H9 (cell line): ENCODE measurements around the gene MALAT1. TPM values are rescaled to one million over a fixed set of nuclear protein-coding genes. Genes with fewer than 3 reads are reported as not detected.
A peak's percentile ranks its signal among the peaks of the same experiment; 100 is the strongest.

ENCODE experiments used
- DNase-seq: peaks from one replicate; pipeline ENCODE4 v3.0.0-alpha.2; 2017
- H2AFZ ChIP-seq: one replicate; pipeline ENCODE4 v1.6.1; 2013; ENCODE audit warnings: mild to moderate bottlenecking, low read length, control low read depth, moderate library complexity
- H2AK5ac ChIP-seq: 2 replicates; pipeline ENCODE4 v1.6.1; 2013; ENCODE audit warnings: low read length, control low read depth, mixed read lengths; ENCODE audit not compliant: insufficient read length
- H2BK120ac ChIP-seq: one replicate; pipeline ENCODE4 v1.6.1; 2013; ENCODE audit warnings: low read depth, mild to moderate bottlenecking, low read length, control low read depth, inconsistent platforms; ENCODE audit not compliant: poor library complexity, severe bottlenecking
- H2BK12ac ChIP-seq: 2 replicates; pipeline ENCODE4 v1.6.1; 2013; ENCODE audit warnings: low read length, control low read depth, mixed read lengths, low read depth; ENCODE audit not compliant: insufficient read length
- H2BK15ac ChIP-seq: 2 replicates; pipeline ENCODE4 v1.6.1; 2013; ENCODE audit warnings: low read depth, low read length, control low read depth
- H2BK20ac ChIP-seq: one replicate; pipeline ENCODE4 v1.6.1; 2013; ENCODE audit warnings: low read depth, mild to moderate bottlenecking, low read length, control low read depth, inconsistent platforms; ENCODE audit not compliant: poor library complexity, severe bottlenecking
- H2BK5ac ChIP-seq: 2 replicates; pipeline ENCODE4 v1.6.1; 2013; ENCODE audit warnings: low read length, control low read depth, mixed read lengths; ENCODE audit not compliant: insufficient read length
- H3K14ac ChIP-seq: 2 replicates; pipeline ENCODE4 v1.6.1; 2013; ENCODE audit warnings: low read length, control low read depth; ENCODE audit not compliant: insufficient read depth
- H3K18ac ChIP-seq: 2 replicates; pipeline ENCODE4 v1.6.1; 2013; ENCODE audit warnings: low read depth, mild to moderate bottlenecking, mixed read lengths, low read length, control low read depth; ENCODE audit not compliant: insufficient read length
- H3K23ac ChIP-seq: 2 replicates; pipeline ENCODE4 v1.6.1; 2013; ENCODE audit warnings: low read length, control low read depth, mixed read lengths, low read depth; ENCODE audit not compliant: insufficient read length
- H3K23me2 ChIP-seq: 2 replicates; pipeline ENCODE4 v1.6.1; 2013; ENCODE audit warnings: low read depth, mild to moderate bottlenecking, mixed read lengths, low read length, control low read depth; ENCODE audit not compliant: insufficient read length, poor library complexity, severe bottlenecking
- H3K27ac ChIP-seq: 2 replicates; pipeline ENCODE4 v1.5.1; 2013; ENCODE audit warnings: low read length, control low read depth, mixed read lengths, low read depth; ENCODE audit not compliant: insufficient read length
- H3K27me3 ChIP-seq: 2 replicates; pipeline ENCODE4 v1.6.1; 2013; ENCODE audit warnings: low read length, control low read depth, inconsistent platforms; ENCODE audit not compliant: insufficient read depth
- H3K4ac ChIP-seq: 2 replicates; pipeline ENCODE4 v1.6.1; 2013; ENCODE audit warnings: low read depth, mild to moderate bottlenecking, control low read depth, inconsistent platforms, low read length, moderate library complexity
- H3K4me1 ChIP-seq: 2 replicates; pipeline ENCODE4 v1.6.1; 2013; ENCODE audit warnings: low read length, control low read depth, inconsistent platforms; ENCODE audit not compliant: insufficient read depth
- H3K4me2 ChIP-seq: 2 replicates; pipeline ENCODE4 v1.6.1; 2013; ENCODE audit warnings: low read length, control low read depth, mixed read lengths; ENCODE audit not compliant: insufficient read length, insufficient read depth
- H3K56ac ChIP-seq: 2 replicates; pipeline ENCODE4 v1.6.1; 2013; ENCODE audit warnings: low read depth, mild to moderate bottlenecking, mixed read lengths, low read length, control low read depth; ENCODE audit not compliant: insufficient read length
- H3K79me1 ChIP-seq: 2 replicates; pipeline ENCODE4 v1.6.1; 2013; ENCODE audit warnings: low read depth, mild to moderate bottlenecking, moderate library complexity, low read length, control low read depth, inconsistent platforms; ENCODE audit not compliant: insufficient read depth, poor library complexity, severe bottlenecking
- H3K79me2 ChIP-seq: 2 replicates; pipeline ENCODE4 v1.6.1; 2013; ENCODE audit warnings: low read length, control low read depth, inconsistent platforms; ENCODE audit not compliant: insufficient read depth
- H3K9ac ChIP-seq: 2 replicates; pipeline ENCODE4 v1.6.1; 2013; ENCODE audit warnings: low read length, control low read depth, mixed read lengths; ENCODE audit not compliant: insufficient read length; ENCODE audit errors: extremely low read depth
- H3K9me3 ChIP-seq: one replicate; pipeline ENCODE4 v1.6.1; 2013; ENCODE audit warnings: low read depth, low read length, inconsistent platforms; ENCODE audit not compliant: control insufficient read depth
- H3T11ph ChIP-seq: one replicate; pipeline ENCODE4 v1.6.1; 2013; ENCODE audit warnings: mild to moderate bottlenecking, low read length, control low read depth, inconsistent platforms
- H4K20me1 ChIP-seq: one replicate; pipeline ENCODE4 v1.6.1; 2013; ENCODE audit not compliant: control insufficient read depth, insufficient read length, insufficient read depth
- H4K5ac ChIP-seq: 2 replicates; pipeline ENCODE4 v1.6.1; 2013; ENCODE audit warnings: low read depth, mild to moderate bottlenecking, mixed read lengths, low read length, control low read depth; ENCODE audit not compliant: insufficient read length
- H4K8ac ChIP-seq: replicated peaks from 2 replicates; pipeline ENCODE4 v1.6.1; 2013; ENCODE audit warnings: low read length, control low read depth, mixed read lengths, low read depth; ENCODE audit not compliant: insufficient read length
- H4K91ac ChIP-seq: 2 replicates; pipeline ENCODE4 v1.6.1; 2013; ENCODE audit warnings: low read depth, mild to moderate bottlenecking, moderate library complexity, mixed read lengths, low read length, control low read depth; ENCODE audit not compliant: insufficient read length
- H3K27ac Mint-ChIP-seq, 3 experiments: 2 replicates in 2 of 3; 3 replicates in 1 of 3; pipeline ENCODE4 v1.8.0; 2020 to 2021; ENCODE audit warnings: mixed read lengths in 3 of 3, mild to moderate bottlenecking in 1 of 3, moderate library complexity in 1 of 3
- H3K27me3 Mint-ChIP-seq: 2 replicates; pipeline ENCODE4 v1.8.0; 2021; ENCODE audit warnings: low read depth, mild to moderate bottlenecking, moderate library complexity, mixed read lengths
- H3K36me3 Mint-ChIP-seq, 3 experiments: 2 replicates in 2 of 3; 3 replicates in 1 of 3; pipeline ENCODE4 v1.8.0; 2020 to 2021; ENCODE audit warnings: low read depth in 3 of 3, mixed read lengths in 3 of 3; ENCODE audit not compliant: insufficient read depth in 1 of 3
- H3K4me1 Mint-ChIP-seq, 2 experiments: 2 replicates each; pipeline ENCODE4 v1.8.0; 2020; ENCODE audit warnings: mixed read lengths in 2 of 2
- H3K4me3 Mint-ChIP-seq, 2 experiments: 2 replicates in 1 of 2; 3 replicates in 1 of 2; pipeline ENCODE4 v1.8.0; 2020 to 2021; ENCODE audit warnings: mild to moderate bottlenecking in 2 of 2, mixed read lengths in 2 of 2, moderate library complexity in 1 of 2
- H3K9me3 Mint-ChIP-seq, 2 experiments: 2 replicates in 1 of 2; 3 replicates in 1 of 2; pipeline ENCODE4 v1.8.0; 2020; ENCODE audit warnings: mild to moderate bottlenecking in 2 of 2, mixed read lengths in 2 of 2, moderate library complexity in 1 of 2
- CTCF ChIP-seq: fragments of 200-600 bp; sonication (generic); conservative IDR thresholded peaks from 3 replicates; pipeline ENCODE4 v1.8.0; 2021; ENCODE audit warnings: antibody characterized with exemption, mild to moderate bottlenecking
- WGBS: extraction: QIAGEN DNeasy Blood & Tissue Kit; methylation state at CpG from one replicate; pipeline ENCODE4 v1.1.7; 2013; ENCODE audit warnings: missing lambda C conversion rate, low lambda C conversion rate, mixed read lengths; ENCODE audit not compliant: insufficient read length; ENCODE audit errors: extremely low coverage; 5-methylcytosine and 5-hydroxymethylcytosine counted together
- total RNA-seq: library from RNA; stranded (reverse); gene quantifications from 2 replicates; pipeline ENCODE4 v1.2.1, GENCODE V29; 2021

The MALAT1 gene
- total RNA-seq, 1 experiment from 2014 or later = 1,934 TPM

DNA sequence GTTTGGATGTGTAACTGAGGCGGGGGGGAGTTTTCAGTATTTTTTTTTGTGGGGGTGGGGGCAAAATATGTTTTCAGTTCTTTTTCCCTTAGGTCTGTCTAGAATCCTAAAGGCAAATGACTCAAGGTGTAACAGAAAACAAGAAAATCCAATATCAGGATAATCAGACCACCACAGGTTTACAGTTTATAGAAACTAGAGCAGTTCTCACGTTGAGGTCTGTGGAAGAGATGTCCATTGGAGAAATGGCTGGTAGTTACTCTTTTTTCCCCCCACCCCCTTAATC is 2.3 kb downstream of the MALAT1 start:
- no peak overlapping the region for H3K27ac ChIP-seq
- H3K4me2 ChIP-seq = peak overlapping the region; percentile 95

More for the DNA sequence above, 2.3 kb downstream of the MALAT1 start:
- Histone ChIP-seq H3K14ac (no peak overlapping the region), H3K4me1 (no peaks in the 10 kb centered on the region; the same call in 1 of the 2 replicates), H3K4ac (no peak overlapping the region), H3K79me1 (no peaks in the 10 kb centered on the region), H3T11ph (no peak overlapping the region), H2BK5ac (no peak overlapping the region), H3K27me3 (no peaks in the 10 kb centered on the region), H4K91ac (no peak overlapping the region), H4K8ac (no peak overlapping the region), H3K23me2 (peaks cover 27% of the 10 kb centered on the region), H2AK5ac (no peak overlapping the region), H3K9me3 (no peaks in the 10 kb centered on the region), H3K56ac (no peak overlapping the region), H2BK20ac (no peak overlapping the region), H2AFZ (no peak overlapping the region), H2BK12ac (no peak overlapping the region), H2BK120ac (no peak overlapping the region), H3K23ac (no peak overlapping the region), H3K9ac (peak overlapping the region; percentile 97), H4K5ac (no peak overlapping the region), H3K79me2 (peaks cover 42% of the 10 kb centered on the region), H2BK15ac (no peak overlapping the region), H3K18ac (no peak overlapping the region), H4K20me1 (no peaks in the 10 kb centered on the region)
- peak overlapping the region in 1 of 3 experiments; percentile 8; a peak in 1 of 7 replicates for H3K27ac Mint-ChIP-seq
- H3K4me3 Mint-ChIP-seq = no peak overlapping the region
- DNase-seq = no peak
- no CpG with 5 or more reads among the region's 2 CpGs for WGBS
- H3K27me3 Mint-ChIP-seq = no peaks in the 10 kb centered on the region
- TF ChIP-seq CTCF = no peak
- peaks cover 2 to 3% of the 10 kb centered on the region in 2 experiments; a peak in 3 of 5 replicates for H3K9me3 Mint-ChIP-seq
- H3K36me3 Mint-ChIP-seq = peaks cover 0 to 27% (median 25%) of the 10 kb centered on the region in 3 experiments; a peak in 5 of 7 replicates
- H3K4me1 Mint-ChIP-seq = peaks cover 34 to 51% of the 10 kb centered on the region in 2 experiments
